H1 (cell line): Measurements from ENCODE around the gene CLDN9. TPM values are rescaled to one million over a fixed set of nuclear protein-coding genes. Genes with fewer than 3 reads are reported as not detected.
A peak's percentile ranks its signal among the peaks of the same experiment; 100 is the strongest.

Experiments
- BACH1 ChIP-seq: IDR thresholded peaks from 2 replicates; pipeline ENCODE4 v1.6.1; 2012; ENCODE audit warnings: low read length, improper control_type of control experiment
- CREB1 ChIP-seq: IDR thresholded peaks from 2 replicates; pipeline ENCODE4 v1.6.1; 2012; ENCODE audit warnings: inconsistent platforms
- EGR1 ChIP-seq: IDR thresholded peaks from 2 replicates; pipeline ENCODE4 v1.6.1; 2011; ENCODE audit warnings: low read depth, low read length, borderline replicate concordance
- POLR2AphosphoS5 ChIP-seq: IDR thresholded peaks from 2 replicates; pipeline ENCODE4 v1.6.1; 2011; ENCODE audit warnings: low read depth, low read length
- TEAD4 ChIP-seq: IDR thresholded peaks from 2 replicates; pipeline ENCODE4 v1.6.1; 2012; ENCODE audit warnings: low read depth, low read length, inconsistent platforms, mixed read lengths
- polyA plus RNA-seq, 7 experiments: library from polyadenylated mRNA; depleted of rRNA in 3 of 7; stranded (reverse) in 5 of 7; unstranded in 2 of 7; fragments of >200 nt in 5 of 7; fragments of 200-250 nt in 2 of 7; gene quantifications; 1 replicate in 5 of 7; 2 replicates in 1 of 7; 4 replicates in 1 of 7; pipeline versions ENCODE4 v1.2.1 to v1.2.3, GENCODE V29; 2011 to 2013; ENCODE audit warnings: missing spikeins in 2 of 7, mixed read lengths in 2 of 7
- total RNA-seq: library from RNA; stranded (reverse); fragmentation: NEBNext Ultra II Directional; extraction: Animal tissue kit (Norgen Biotek cat#: 25700); gene quantifications from 2 replicates; pipeline ENCODE4 v1.2.1, GENCODE V29; 2021
- TF ChIP-seq, protein P1 (sequence below): fragments of 300-600 bp; sonication (generic); IDR thresholded peaks from 2 replicates; pipeline ENCODE4 v1.7.1; 2012; ENCODE audit warnings: low read length, moderate library complexity, mild to moderate bottlenecking, inconsistent platforms; ENCODE audit not compliant: insufficient replicate concordance

The CLDN9 gene
- total and polyA plus RNA-seq, 2 of the 8 experiments (the other 6 are each of a cell fraction or from before 2014, with no cell fraction given) = 0.60 to 0.89 TPM

DNA sequence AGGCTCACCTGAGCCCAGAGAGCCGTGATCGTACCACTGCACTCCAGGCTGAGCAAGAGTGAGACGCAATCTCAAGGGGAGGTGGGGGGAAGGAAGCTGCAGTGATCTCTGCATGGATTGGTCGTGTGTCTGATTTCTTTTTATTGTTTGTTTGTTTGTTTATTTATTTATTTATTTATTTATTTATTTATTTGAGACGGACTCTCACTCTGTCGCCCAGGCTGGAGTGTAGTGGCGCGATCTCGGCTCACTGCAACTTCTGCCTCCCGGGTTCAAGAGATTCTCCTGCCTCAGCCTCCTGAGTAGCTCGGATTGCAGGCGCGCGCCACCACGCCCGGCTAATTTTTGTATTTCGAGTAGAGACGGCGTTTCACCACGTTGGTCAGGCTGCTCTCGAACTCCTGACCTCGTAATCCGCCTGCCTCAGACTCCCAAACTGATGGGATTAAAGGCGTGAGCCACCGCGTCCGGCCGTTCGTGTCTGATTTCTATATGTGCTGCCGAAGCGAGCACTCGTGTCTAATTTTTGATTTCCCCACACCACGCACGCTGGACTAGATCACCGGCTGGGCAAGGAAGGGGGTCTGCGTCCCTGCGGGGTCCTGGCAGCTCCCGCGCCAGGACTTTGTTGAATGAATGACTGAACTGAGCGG, 7.0 kb downstream of the CLDN9 start (continued):
- TF ChIP-seq, protein P1, sequence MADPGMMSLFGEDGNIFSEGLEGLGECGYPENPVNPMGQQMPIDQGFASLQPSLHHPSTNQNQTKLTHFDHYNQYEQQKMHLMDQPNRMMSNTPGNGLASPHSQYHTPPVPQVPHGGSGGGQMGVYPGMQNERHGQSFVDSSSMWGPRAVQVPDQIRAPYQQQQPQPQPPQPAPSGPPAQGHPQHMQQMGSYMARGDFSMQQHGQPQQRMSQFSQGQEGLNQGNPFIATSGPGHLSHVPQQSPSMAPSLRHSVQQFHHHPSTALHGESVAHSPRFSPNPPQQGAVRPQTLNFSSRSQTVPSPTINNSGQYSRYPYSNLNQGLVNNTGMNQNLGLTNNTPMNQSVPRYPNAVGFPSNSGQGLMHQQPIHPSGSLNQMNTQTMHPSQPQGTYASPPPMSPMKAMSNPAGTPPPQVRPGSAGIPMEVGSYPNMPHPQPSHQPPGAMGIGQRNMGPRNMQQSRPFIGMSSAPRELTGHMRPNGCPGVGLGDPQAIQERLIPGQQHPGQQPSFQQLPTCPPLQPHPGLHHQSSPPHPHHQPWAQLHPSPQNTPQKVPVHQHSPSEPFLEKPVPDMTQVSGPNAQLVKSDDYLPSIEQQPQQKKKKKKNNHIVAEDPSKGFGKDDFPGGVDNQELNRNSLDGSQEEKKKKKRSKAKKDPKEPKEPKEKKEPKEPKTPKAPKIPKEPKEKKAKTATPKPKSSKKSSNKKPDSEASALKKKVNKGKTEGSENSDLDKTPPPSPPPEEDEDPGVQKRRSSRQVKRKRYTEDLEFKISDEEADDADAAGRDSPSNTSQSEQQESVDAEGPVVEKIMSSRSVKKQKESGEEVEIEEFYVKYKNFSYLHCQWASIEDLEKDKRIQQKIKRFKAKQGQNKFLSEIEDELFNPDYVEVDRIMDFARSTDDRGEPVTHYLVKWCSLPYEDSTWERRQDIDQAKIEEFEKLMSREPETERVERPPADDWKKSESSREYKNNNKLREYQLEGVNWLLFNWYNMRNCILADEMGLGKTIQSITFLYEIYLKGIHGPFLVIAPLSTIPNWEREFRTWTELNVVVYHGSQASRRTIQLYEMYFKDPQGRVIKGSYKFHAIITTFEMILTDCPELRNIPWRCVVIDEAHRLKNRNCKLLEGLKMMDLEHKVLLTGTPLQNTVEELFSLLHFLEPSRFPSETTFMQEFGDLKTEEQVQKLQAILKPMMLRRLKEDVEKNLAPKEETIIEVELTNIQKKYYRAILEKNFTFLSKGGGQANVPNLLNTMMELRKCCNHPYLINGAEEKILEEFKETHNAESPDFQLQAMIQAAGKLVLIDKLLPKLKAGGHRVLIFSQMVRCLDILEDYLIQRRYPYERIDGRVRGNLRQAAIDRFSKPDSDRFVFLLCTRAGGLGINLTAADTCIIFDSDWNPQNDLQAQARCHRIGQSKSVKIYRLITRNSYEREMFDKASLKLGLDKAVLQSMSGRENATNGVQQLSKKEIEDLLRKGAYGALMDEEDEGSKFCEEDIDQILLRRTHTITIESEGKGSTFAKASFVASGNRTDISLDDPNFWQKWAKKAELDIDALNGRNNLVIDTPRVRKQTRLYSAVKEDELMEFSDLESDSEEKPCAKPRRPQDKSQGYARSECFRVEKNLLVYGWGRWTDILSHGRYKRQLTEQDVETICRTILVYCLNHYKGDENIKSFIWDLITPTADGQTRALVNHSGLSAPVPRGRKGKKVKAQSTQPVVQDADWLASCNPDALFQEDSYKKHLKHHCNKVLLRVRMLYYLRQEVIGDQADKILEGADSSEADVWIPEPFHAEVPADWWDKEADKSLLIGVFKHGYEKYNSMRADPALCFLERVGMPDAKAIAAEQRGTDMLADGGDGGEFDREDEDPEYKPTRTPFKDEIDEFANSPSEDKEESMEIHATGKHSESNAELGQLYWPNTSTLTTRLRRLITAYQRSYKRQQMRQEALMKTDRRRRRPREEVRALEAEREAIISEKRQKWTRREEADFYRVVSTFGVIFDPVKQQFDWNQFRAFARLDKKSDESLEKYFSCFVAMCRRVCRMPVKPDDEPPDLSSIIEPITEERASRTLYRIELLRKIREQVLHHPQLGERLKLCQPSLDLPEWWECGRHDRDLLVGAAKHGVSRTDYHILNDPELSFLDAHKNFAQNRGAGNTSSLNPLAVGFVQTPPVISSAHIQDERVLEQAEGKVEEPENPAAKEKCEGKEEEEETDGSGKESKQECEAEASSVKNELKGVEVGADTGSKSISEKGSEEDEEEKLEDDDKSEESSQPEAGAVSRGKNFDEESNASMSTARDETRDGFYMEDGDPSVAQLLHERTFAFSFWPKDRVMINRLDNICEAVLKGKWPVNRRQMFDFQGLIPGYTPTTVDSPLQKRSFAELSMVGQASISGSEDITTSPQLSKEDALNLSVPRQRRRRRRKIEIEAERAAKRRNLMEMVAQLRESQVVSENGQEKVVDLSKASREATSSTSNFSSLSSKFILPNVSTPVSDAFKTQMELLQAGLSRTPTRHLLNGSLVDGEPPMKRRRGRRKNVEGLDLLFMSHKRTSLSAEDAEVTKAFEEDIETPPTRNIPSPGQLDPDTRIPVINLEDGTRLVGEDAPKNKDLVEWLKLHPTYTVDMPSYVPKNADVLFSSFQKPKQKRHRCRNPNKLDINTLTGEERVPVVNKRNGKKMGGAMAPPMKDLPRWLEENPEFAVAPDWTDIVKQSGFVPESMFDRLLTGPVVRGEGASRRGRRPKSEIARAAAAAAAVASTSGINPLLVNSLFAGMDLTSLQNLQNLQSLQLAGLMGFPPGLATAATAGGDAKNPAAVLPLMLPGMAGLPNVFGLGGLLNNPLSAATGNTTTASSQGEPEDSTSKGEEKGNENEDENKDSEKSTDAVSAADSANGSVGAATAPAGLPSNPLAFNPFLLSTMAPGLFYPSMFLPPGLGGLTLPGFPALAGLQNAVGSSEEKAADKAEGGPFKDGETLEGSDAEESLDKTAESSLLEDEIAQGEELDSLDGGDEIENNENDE = no peak
- peak; percentile 53; the same call in 1 of the 2 replicates for TF ChIP-seq POLR2AphosphoS5
- TF ChIP-seq TEAD4 = no peak
- TF ChIP-seq CREB1 = no peak
- no peak for TF ChIP-seq EGR1
- TF ChIP-seq BACH1 = no peak
